Activated CD4-positive, alpha-beta T cell treated with anti-CD3 and anti-CD28 coated beads, Interleukin-2, amount 10 ng/mL, durations not matched to agents 24 days and 14 days (primary cell): ENCODE results near the gene FAM120C. TPM values are rescaled to one million over a fixed set of nuclear protein-coding genes. Genes with fewer than 3 reads are reported as not detected.

Source experiments
- DNase-seq: peaks from one replicate; pipeline ENCODE4 v3.0.0; 2022
- H3K27ac Mint-ChIP-seq: one replicate; pipeline ENCODE4 v1.8.0; 2022; ENCODE audit warnings: mild to moderate bottlenecking, mixed read lengths
- H3K27me3 Mint-ChIP-seq: one replicate; pipeline ENCODE4 v1.8.0; 2022; ENCODE audit warnings: mixed read lengths
- H3K36me3 Mint-ChIP-seq: one replicate; pipeline ENCODE4 v1.8.0; 2022; ENCODE audit warnings: low read depth, mild to moderate bottlenecking, mixed read lengths
- H3K4me1 Mint-ChIP-seq: one replicate; pipeline ENCODE4 v1.8.0; 2021; ENCODE audit warnings: mixed read lengths
- H3K4me3 Mint-ChIP-seq: one replicate; pipeline ENCODE4 v1.8.0; 2022; ENCODE audit warnings: mild to moderate bottlenecking, moderate library complexity, mixed read lengths
- H3K9me3 Mint-ChIP-seq: one replicate; pipeline ENCODE4 v1.8.0; 2021; ENCODE audit warnings: mixed read lengths
- intact Hi-C: fragments of 100-400 bp; cut with micrococcal nuclease; formaldehyde crosslinking; loops from one replicate; pipeline ENCODE4 v1.15.1; 2023
- total RNA-seq: library from RNA; stranded (reverse); gene quantifications from 2 replicates; pipeline ENCODE4 v1.2.3, GENCODE V29; 2022

FAM120C gene
- total RNA-seq, 1 donor from 2014 or later: 10.8 TPM

- peaks cover 22% of the 10 kb centered on the region for H3K36me3 Mint-ChIP-seq
- peak overlapping the region; percentile 93 for H3K4me3 Mint-ChIP-seq
- no peaks in the 10 kb centered on the region for H3K27me3 Mint-ChIP-seq
- peak; percentile 83 for DNase-seq
- intact Hi-C loops: loop anchor here (1.0 to 10.0 kb wide), 9 partner anchors 135 to 1119 kb away; partner anchors contain the start of genes FAM120C, RIBC1, SMC1A and TSPYL2
- no peaks in the 10 kb centered on the region for H3K9me3 Mint-ChIP-seq
- peaks cover 16% of the 10 kb centered on the region for H3K4me1 Mint-ChIP-seq
- peak overlapping the region; percentile 98 for H3K27ac Mint-ChIP-seq
These were observed 139.4 kb downstream of the FAM120C start for GRCh38 chrX:54043541-54044125.

- intact Hi-C loops: loop anchor here (5.0 to 10.0 kb wide), 5 partner anchors 594 to 1119 kb away; partner anchors contain the start of genes RIBC1, SMC1A and TSPYL2
- Mint-ChIP-seq H3K4me1 (peaks cover 16% of the 10 kb centered on the region), H3K27ac (peak overlapping the region; percentile 98), H3K27me3 (no peaks in the 10 kb centered on the region), H3K4me3 (peak overlapping the region; percentile 93), H3K36me3 (peaks cover 22% of the 10 kb centered on the region), H3K9me3 (no peaks in the 10 kb centered on the region)
- peak; percentile 57 for DNase-seq
These were observed 140.0 kb downstream of the FAM120C start for GRCh38 chrX:54043056-54043455.

DNA sequence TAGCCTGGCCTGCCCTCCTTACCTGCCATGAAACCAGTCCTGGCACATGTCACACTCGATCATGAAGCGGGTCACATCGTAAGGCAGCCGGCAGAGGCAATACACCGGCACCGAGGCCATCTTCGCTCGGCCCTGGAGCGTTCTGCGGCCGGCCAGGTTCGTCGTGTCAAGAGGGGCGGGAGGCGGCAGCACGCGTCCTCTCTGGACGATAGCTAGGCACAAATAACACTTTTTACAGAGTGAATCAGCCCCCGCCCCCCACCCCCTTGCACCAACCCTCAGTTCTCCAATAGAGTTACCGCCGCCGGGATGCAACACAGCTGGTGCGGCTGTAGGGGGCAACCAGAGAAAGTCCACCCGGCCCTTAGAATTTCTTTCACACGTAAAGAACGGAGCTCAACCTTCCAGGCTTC is 140.4 kb downstream of the FAM120C start:
- Mint-ChIP-seq H3K27ac (peak overlapping the region; percentile 68), H3K4me3 (peak overlapping the region; percentile 93), H3K36me3 (peaks cover 22% of the 10 kb centered on the region), H3K9me3 (no peaks in the 10 kb centered on the region), H3K4me1 (peaks cover 16% of the 10 kb centered on the region), H3K27me3 (no peaks in the 10 kb centered on the region)
- intact Hi-C loops: loop anchor here (5.0 to 10.0 kb wide), 5 partner anchors 595 to 1120 kb away; partner anchors contain the start of genes RIBC1, SMC1A and TSPYL2
- peak; percentile 73 for DNase-seq

GRCh38 chrX:54030329-54030728 is 152.7 kb downstream of the FAM120C start:
- DNase-seq: no peak
- peaks cover 54% of the 10 kb centered on the region for H3K36me3 Mint-ChIP-seq
- intact Hi-C loops: no loop called here
- H3K9me3 Mint-ChIP-seq: no peaks in the 10 kb centered on the region
- no peak overlapping the region for H3K27ac Mint-ChIP-seq
- peaks cover 14% of the 10 kb centered on the region for H3K4me1 Mint-ChIP-seq
- no peaks in the 10 kb centered on the region for H3K27me3 Mint-ChIP-seq
- no peak overlapping the region for H3K4me3 Mint-ChIP-seq

DNA sequence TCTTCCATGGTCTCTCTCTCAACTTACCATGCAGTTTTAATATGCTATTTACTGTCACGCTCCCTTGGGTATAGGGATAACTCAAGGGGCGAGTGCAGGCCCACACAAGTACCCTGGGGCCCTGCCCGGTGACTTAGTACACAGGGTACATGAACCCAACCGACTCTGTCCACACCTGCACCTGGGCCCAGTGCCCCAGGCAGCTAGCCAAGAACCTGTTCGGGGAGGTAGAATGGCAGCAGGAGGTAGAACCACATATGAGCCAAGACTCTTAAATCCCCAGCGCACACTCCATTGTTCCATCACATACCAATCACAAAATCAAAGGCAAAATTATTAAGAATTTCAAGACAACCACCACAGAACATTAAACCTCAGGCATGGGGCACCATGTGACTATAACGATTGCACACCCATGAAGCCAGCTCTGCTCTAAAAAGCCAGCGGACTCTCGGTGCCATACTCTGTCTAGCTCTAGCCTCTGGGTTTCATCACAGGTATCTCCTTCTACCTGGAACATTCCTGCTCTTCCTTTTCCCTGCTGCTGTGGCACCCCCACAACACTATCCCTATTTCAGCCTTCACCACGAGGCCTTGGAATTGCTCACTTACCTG is 153.4 kb downstream of the FAM120C start:
- H3K4me1 Mint-ChIP-seq: peaks cover 14% of the 10 kb centered on the region
- peaks cover 55% of the 10 kb centered on the region for H3K36me3 Mint-ChIP-seq
- H3K27me3 Mint-ChIP-seq: no peaks in the 10 kb centered on the region
- no peak overlapping the region for H3K4me3 Mint-ChIP-seq
- intact Hi-C loops: no loop called here
- H3K9me3 Mint-ChIP-seq: no peaks in the 10 kb centered on the region
- DNase-seq: no peak
- H3K27ac Mint-ChIP-seq: no peak overlapping the region

GRCh38 chrX:54024350-54024749 is 158.7 kb downstream of the FAM120C start:
- DNase-seq: no peak
- intact Hi-C loops: no loop called here
- no peaks in the 10 kb centered on the region for H3K27me3 Mint-ChIP-seq
- peaks cover 10% of the 10 kb centered on the region for H3K4me1 Mint-ChIP-seq
- no peak overlapping the region for H3K4me3 Mint-ChIP-seq
- peaks cover 47% of the 10 kb centered on the region for H3K36me3 Mint-ChIP-seq
- H3K27ac Mint-ChIP-seq: no peak overlapping the region
- no peaks in the 10 kb centered on the region for H3K9me3 Mint-ChIP-seq

Other genes with a start within 250 kb of the FAM120C start
- 50.7 and 53.4 TPM in 2 replicates for gene PHF8, start 138.8 kb downstream of the FAM120C start, total RNA-seq
- 0.07 and 0.12 TPM in 2 replicates for gene WNK3, start 174.8 kb upstream of the FAM120C start, total RNA-seq